ENCODE results near the gene CFTR.
"Not testable (repeated sequence)": the region's sequence is repeated elsewhere in the genome, so short reads cannot be mapped to it uniquely, and the experiment has no call there.

Gene CFTR

DNA sequence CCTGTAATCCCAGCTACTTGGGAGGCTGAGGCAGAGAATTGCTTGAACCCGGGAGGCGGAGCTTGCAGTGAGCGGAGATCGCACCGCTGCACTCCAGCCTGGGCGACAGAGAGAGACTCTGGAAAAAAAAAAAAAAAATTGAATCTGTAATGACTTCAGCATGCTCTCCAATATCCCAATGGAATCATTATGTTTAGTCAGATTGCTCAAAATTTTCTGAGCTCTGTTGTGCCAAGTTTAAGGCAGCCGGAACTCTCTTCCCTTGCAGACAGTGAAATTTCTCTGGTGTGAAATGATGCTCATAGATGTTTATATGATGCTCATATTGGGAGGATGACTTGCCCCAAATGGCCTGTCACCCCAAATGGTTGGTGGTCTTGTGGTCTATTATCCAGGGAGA is 212.5 kb downstream of the CFTR start:
- DNase-seq (ENCODE audit: low read depth), result no peak
- TF ChIP-seq, protein P1, sequence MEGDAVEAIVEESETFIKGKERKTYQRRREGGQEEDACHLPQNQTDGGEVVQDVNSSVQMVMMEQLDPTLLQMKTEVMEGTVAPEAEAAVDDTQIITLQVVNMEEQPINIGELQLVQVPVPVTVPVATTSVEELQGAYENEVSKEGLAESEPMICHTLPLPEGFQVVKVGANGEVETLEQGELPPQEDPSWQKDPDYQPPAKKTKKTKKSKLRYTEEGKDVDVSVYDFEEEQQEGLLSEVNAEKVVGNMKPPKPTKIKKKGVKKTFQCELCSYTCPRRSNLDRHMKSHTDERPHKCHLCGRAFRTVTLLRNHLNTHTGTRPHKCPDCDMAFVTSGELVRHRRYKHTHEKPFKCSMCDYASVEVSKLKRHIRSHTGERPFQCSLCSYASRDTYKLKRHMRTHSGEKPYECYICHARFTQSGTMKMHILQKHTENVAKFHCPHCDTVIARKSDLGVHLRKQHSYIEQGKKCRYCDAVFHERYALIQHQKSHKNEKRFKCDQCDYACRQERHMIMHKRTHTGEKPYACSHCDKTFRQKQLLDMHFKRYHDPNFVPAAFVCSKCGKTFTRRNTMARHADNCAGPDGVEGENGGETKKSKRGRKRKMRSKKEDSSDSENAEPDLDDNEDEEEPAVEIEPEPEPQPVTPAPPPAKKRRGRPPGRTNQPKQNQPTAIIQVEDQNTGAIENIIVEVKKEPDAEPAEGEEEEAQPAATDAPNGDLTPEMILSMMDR (IDR thresholded peaks at IDR 0.05; ENCODE audit: control insufficient read depth, extremely low read depth, insufficient read depth), result no peak
- no peak overlapping the region for H3K4me3 ChIP-seq (ENCODE audit: low read depth, low read length)

DNA sequence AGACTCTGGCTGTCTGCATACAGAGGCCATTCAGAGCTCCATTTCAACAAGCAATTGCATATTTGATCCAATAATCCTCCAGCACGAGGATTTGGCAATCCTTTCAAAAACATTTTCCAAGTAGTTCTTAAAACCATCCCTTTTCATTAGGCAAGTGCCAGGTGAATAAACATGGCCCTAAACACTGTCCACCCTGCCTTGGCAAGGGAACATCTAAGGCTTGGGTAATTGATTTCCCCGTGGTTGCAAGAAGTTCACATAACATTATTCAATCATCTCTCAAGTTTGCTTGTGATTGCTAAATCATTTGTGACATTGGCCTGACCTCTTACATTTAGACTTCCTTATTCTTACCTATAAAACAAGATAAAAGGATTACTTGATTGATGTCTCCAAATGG is 218.2 kb downstream of the CFTR start:
- DNase-seq (ENCODE audit: low read depth), result no peak
- no peak overlapping the region for H3K4me3 ChIP-seq (ENCODE audit: low read depth, low read length)
- TF ChIP-seq, protein P1 (IDR thresholded peaks at IDR 0.05; ENCODE audit: control insufficient read depth, extremely low read depth, insufficient read depth), result no peak

DNA sequence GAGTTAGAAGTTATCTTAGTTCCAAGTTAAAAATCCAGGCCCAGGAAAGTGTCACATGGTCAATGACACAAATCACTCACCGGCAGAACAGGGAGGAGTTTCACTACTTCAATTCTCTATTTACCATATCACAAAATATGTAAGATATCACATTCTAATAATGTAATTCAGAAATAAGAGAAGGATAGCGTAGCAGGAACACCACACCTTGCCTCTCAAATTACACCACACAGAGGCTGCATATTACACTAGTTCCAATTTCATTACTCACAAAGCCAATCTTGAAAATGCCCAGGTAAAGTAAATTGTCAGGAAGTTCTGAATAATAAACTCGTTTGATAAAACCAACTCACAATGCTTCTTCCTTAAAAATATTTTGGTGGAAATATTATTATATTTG is 224.2 kb downstream of the CFTR start:
- TF ChIP-seq, protein P1 (IDR thresholded peaks at IDR 0.05; ENCODE audit: control insufficient read depth, extremely low read depth, insufficient read depth), result no peak
- no peak overlapping the region for H3K4me3 ChIP-seq (ENCODE audit: low read depth, low read length)
- DNase-seq (ENCODE audit: low read depth), result no peak

DNA sequence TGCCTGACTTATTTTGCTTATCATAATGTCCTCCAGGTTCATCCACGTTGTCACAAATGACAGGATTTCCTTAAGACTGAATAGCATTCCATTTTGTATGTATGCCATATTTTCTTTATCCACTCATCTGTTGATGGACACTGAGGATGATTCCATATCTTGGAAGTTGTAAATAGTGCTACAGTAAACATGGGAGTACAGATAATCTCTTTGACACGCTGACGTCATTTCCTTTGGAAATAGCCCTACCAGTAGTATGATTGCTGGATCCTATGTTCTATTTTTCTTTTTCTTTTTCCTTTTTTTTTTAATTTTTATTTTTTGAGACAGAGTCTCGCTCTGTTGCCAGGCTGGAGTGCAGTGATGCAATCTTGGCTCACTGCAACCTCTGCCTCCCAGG is 225.8 kb downstream of the CFTR start:
- TF ChIP-seq, protein P1 (IDR thresholded peaks at IDR 0.05; ENCODE audit: control insufficient read depth, extremely low read depth, insufficient read depth), result no peak
- H3K4me3 ChIP-seq (ENCODE audit: low read depth, low read length), result no peak overlapping the region
- peak; percentile 45 for DNase-seq (ENCODE audit: low read depth)

DNA sequence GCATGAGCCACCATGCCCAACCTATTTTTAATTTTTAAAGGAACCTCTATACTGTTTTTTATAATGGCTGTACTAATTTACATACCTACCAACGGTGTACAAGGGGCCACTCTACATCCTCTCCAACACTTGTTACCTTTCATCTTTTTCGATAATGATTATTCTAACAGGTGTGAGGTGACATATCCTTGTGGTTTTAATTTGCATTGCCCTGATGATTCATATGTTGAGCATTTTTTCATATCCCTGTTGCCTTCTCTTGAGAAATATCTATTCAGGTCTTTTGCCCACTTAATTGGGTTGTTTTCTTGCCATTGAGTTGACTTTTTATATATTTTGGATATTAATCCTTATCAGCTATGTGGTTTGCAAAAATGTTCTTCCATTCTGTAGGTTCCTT is 226.4 kb downstream of the CFTR start:
- DNase-seq (ENCODE audit: low read depth), result no peak
- TF ChIP-seq, protein P1 (IDR thresholded peaks at IDR 0.05; ENCODE audit: control insufficient read depth, extremely low read depth, insufficient read depth), result no peak
- H3K4me3 ChIP-seq (ENCODE audit: low read depth, low read length), result no peak overlapping the region

DNA sequence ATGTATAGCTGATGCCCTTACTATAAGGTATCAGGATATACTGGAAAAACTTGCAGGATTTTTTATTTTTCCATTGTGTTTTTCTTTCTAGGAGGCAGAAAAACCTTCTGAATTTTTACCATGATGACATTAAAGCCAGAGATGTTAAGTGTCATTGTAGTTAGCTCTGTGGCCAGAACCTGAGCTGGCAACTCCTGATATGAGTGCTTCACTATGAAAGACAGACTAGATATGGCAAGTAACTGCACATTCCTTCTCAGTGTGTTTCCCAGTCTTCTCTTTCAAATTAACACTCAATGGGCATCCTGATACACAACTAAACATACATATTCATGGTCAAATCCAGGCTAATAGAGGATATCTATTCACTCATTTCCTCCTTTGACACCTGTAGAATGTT is 227.3 kb downstream of the CFTR start:
- DNase-seq (ENCODE audit: low read depth), result no peak
- no peak overlapping the region for H3K4me3 ChIP-seq (ENCODE audit: low read depth, low read length)
- TF ChIP-seq, protein P1 (IDR thresholded peaks at IDR 0.05; ENCODE audit: control insufficient read depth, extremely low read depth, insufficient read depth), result no peak

DNA sequence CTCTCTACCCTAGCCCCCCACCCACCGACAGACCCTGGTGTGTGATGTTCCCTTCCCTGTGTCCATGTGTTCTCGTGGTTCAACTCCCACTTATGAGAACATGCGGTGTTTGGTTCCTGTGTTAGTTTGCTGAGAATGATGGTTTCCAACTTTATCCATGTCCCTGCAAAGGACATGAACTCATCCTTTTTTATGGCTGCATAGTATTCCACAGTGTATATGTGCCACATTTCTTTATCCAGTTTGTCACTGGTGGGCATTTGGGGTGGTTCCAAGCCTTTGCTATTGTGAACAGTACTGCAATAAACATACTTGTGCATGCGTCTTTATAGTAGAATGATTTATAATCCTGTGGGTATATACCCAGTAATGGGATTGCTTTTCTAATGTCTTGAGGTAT is 228.3 kb downstream of the CFTR start:
- H3K4me3 ChIP-seq (ENCODE audit: low read depth, low read length); DNase-seq (ENCODE audit: low read depth): not testable (repeated sequence)

DNA sequence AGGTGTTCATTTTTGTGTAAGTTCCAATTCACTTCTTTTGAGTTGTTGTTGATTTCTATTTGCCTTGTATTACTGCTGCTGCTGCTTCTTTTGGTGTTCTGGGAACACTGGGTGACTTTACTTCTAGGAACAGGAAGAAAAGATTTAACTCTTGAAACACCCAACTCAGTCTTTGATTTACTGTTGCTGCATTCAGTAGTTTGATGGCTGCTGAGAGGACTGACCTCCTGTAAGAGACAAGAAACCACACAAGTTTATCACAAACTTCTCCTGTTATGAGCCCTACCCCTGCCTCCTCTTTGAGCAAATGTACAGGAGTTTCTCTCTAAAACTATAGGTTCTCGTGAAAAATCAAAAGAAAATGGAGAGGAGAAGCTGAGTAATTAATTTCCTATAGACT is 231.7 kb downstream of the CFTR start:
- DNase-seq (ENCODE audit: low read depth), result no peak
- no peak overlapping the region for H3K4me3 ChIP-seq (ENCODE audit: low read depth, low read length)
- TF ChIP-seq, protein P1 (IDR thresholded peaks at IDR 0.05; ENCODE audit: control insufficient read depth, extremely low read depth, insufficient read depth), result no peak
